Activated gamma-delta T cell treated with Interleukin-2 at 50 U/mL for 16 hours (primary cell): ENCODE data around the gene SCN9A.
"Not testable (repeated sequence)": the region's sequence is repeated elsewhere in the genome, so short reads cannot be mapped to it uniquely, and the experiment has no call there.

Experiments used
- DNase-seq: peaks from one replicate; pipeline ENCODE4 v3.0.0-alpha.2; 2020

Gene SCN9A

GRCh38 chr2:166332106-166332505 is 43.6 kb downstream of the SCN9A start:
- DNase-seq: no peak

GRCh38 chr2:166331468-166331867 is 44.3 kb downstream of the SCN9A start:
- DNase-seq: no peak

DNA sequence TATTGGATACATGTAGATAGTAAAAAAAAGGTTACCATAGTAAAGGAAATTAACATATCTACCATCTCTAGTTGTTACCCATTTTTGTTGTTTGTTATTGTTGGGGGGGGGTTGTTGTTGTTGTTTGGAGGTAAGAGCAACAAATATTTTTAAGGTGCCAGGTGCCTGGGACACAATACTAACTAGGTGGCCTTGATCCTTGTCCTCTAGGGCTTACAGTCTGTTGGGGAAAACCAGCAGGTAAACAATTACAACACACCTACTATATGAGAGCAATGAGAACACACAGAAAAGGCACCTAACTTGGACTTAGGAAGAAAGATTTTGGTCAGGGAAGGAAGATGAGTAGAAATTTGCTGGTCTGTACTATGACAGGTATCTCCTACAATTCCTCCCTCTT is 46.3 kb downstream of the SCN9A start:
- no peak for DNase-seq

DNA sequence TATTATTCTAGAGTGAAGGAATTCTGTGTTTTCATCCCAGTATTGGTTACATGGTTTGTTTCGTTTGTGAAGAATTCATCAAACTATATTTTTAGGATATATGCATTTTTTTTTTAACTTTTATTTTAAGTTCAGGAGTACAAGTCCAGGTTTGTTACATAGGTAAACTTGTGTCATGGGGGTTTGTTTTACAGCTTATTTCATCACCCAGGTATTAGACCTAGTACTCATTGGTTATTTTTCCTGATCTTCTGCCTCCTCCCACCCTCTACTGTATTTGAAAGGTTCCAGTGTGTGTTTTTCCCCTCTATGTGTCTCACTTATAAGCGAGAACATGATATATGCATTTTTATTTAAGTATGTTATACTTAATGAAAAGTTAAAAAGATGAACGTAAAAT is 47.6 kb downstream of the SCN9A start:
- DNase-seq: no peak

GRCh38 chr2:166321076-166321475 is 54.7 kb downstream of the SCN9A start:
- DNase-seq: no peak

GRCh38 chr2:166314022-166314759 is 61.6 kb downstream of the SCN9A start:
- no peak for DNase-seq

- not testable (repeated sequence) for DNase-seq
Observed at GRCh38 chr2:166312863-166313262, 62.9 kb downstream of the SCN9A start.

GRCh38 chr2:166307326-166307725 is 68.4 kb downstream of the SCN9A start:
- DNase-seq: no peak

GRCh38 chr2:166304656-166305055 is 71.1 kb downstream of the SCN9A start:
- DNase-seq: no peak

- no peak for DNase-seq
Observed at GRCh38 chr2:166302036-166302435, 73.7 kb downstream of the SCN9A start.

GRCh38 chr2:166297951-166298350 is 77.8 kb downstream of the SCN9A start:
- DNase-seq: no peak

GRCh38 chr2:166293984-166294383 is 81.8 kb downstream of the SCN9A start:
- no peak for DNase-seq

DNA sequence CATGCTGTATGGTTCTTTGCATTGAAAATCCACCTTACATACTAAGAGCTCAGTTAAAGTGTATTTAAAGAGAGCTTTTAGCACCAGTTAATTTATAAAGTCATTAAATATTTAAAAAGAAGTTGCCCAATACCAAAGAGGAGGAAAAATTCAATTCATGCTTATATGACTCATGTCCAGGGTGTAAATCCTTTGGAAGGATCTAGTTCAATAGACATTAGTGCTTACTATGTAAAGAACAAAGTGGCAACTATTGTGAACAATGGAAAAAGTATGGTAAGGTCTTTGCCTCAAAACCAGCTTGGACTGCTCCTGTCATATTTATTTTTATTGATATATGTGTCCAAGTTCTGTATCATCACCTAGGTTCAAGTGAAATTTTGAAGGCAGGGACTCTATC is 90.5 kb downstream of the SCN9A start:
- no peak for DNase-seq

- DNase-seq: no peak
Observed at GRCh38 chr2:166284359-166284758, 91.4 kb downstream of the SCN9A start.

- DNase-seq: no peak
Observed at GRCh38 chr2:166282154-166282553, 93.6 kb downstream of the SCN9A start.

DNA sequence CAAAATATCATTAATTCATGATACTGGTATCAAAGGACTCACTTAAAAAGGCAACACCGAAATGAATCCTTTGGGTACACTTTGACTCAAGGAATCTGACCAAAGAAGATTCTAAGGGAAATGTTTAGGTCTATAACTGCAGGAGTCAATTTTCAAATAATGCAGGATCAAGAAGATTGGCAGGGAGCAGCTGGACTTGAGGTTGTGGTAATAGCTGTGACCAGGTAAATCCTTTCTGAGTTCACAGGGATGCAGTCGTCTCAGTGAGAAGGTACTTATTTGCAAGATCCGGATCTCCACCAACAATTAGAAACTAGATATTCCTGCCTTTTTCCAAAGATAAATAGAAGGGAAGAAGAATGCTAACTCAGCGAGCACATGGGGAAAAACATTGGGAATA is 96.9 kb downstream of the SCN9A start:
- DNase-seq: no peak

DNA sequence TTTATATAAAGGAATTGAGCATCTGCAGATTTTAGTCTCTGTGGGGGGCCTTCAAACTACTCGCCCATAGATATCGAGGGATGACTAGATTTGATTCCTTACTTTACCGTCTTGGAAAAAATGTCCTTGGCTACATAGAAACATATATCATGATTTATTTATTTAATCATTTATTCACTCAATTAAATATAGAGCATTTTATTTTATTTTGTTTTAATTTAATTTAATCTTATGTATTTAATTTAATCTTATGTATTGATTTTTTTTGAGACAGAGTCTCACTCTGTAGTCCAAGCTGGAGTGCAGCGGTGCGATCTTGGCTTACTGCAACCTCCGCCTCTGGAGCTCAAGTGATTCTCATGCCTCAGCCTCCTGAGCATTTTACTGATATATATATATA is 105.4 kb downstream of the SCN9A start:
- DNase-seq: no peak

GRCh38 chr2:166269322-166269721 is 106.4 kb downstream of the SCN9A start:
- DNase-seq: no peak

- DNase-seq: no peak
Observed at GRCh38 chr2:166257859-166258258, 117.9 kb downstream of the SCN9A start.

DNA sequence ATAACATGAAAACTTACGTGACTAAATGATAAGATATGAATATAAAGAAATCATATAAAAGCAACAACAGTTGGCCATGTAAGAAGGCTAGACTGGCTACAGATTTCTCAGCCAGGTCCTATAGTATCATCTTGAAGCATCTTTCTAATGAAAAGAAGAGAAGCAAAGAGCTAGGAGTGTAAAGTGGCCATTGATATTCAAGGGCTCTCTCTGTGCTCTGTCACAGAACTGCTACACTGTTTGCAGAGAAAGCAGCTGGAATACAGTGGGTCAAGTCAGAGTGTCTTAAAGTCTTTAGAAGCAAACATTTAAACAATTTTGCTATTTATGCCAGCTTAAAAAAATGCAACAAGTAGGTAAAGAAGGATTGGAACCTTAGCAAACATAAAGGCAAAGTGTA is 118.8 kb downstream of the SCN9A start:
- DNase-seq: no peak

DNA sequence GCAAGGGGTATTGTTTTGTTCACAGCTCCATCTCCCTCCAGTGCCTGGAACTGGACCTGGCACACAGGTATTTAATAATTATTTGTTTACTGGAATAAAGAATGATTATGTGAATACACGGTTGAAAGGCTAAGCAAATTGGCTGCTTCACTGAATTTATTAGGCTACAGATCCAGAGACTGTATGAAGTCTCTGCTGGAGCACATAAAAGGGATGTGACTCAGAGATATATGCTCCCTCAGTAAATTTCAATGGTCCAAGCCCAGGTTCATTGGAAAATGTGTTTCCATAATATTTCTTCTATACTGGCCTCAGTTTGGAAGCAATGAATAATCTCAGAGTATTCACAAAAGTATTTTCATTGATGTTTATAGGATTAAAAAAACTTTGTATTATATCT is 126.4 kb downstream of the SCN9A start:
- DNase-seq: no peak

- no peak for DNase-seq
Observed at GRCh38 chr2:166246901-166247300, 128.8 kb downstream of the SCN9A start.

DNA sequence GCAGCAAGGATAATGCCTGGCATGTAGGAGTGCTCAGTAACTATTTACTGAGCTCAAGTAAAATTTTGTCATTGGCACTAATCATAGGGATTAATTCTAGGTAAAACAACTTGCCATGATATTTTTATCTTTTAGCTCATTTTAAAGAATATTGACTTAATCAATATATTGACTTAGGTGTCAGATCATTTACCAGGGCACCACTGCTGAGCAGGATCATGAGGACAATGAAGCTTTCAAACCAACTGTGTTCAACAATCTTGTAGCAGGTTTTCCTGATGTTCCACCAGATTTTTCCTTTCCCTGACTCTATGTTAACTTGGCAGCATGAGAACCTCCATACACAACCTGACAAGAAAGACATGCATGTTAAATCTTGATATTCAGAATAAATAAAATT is 133.4 kb downstream of the SCN9A start:
- no peak for DNase-seq

DNA sequence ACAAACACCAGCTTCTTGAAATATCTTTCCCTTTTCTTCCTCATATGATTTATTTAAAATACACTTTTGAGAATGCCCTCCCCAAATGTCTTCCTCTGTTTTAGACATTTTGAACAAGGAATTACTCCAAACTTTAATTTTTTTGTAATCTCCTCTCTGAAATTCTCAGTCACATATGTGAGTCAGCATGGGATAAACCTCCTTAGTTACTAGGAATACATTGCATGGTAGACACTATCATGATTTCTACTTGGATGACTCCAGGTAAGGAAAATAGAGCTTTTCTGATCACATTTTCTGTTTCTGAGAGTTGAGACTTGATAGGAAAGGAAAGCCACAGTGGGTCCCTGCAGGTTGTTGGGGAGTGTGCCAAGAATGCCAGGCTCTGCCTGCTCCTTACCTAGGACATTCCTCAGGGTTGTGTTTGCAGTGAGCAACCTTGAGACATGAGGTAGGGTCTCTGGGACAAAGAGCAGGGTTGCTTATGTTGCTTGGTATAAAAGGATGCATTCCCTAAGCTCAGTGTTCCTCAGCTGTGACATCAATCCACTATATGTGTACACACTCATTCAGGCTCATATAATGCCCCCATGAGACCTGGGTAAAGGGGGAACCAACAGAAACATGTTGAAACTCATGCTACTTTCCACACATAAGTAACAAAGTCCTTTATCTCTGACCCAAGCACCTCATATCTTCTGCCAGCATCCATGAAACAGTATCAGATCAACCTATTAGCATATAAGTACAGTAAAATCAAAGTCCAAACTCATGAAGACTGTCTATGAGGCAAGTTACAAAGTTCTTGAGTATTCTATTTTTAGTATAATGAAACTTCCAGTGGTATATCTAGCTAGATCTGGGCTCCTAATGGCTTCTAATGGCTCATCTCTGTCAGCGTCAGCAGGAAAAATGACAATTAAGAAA is 135.1 kb downstream of the SCN9A start:
- no peak for DNase-seq
